HG02938 (cell line): ENCODE results near the gene LRRC9.
"Not testable (repeated sequence)": the region's sequence is repeated elsewhere in the genome, so short reads cannot be mapped to it uniquely, and the experiment has no call there.

Source experiments
- ATAC-seq: cut with Tn5 transposase; IDR thresholded peaks from one replicate; pipeline ENCODE4 v1.9.1; 2021; ENCODE audit warnings: mild to moderate bottlenecking, moderate library complexity; ENCODE audit not compliant: unreplicated experiment

Gene LRRC9

GRCh38 chr14:59952141-59952540, 32.2 kb downstream of the LRRC9 start:
- ATAC-seq = not testable (repeated sequence)

GRCh38 chr14:59957890-59958289, 37.9 kb downstream of the LRRC9 start:
- not testable (repeated sequence) for ATAC-seq

- ATAC-seq = no peak
Observed at GRCh38 chr14:59959668-59960067, 39.7 kb downstream of the LRRC9 start.

- ATAC-seq = peak; percentile 47
Observed at GRCh38 chr14:59961518-59962062, 41.6 kb downstream of the LRRC9 start.

- ATAC-seq = peak; percentile 7
Observed at GRCh38 chr14:59964251-59965007, 44.5 kb downstream of the LRRC9 start.

GRCh38 chr14:59969319-59969718, 49.4 kb downstream of the LRRC9 start:
- no peak for ATAC-seq

GRCh38 chr14:59981564-59981963, 61.6 kb downstream of the LRRC9 start:
- no peak for ATAC-seq

GRCh38 chr14:59983048-59983447, 63.1 kb downstream of the LRRC9 start:
- no peak for ATAC-seq

- no peak for ATAC-seq
Observed at GRCh38 chr14:59986556-59987059, 66.7 kb downstream of the LRRC9 start.

- ATAC-seq = no peak
Observed at GRCh38 chr14:59997449-59997848, 77.5 kb downstream of the LRRC9 start.

GRCh38 chr14:59997966-59998365, 78.0 kb downstream of the LRRC9 start:
- ATAC-seq = no peak

- no peak for ATAC-seq
Observed at GRCh38 chr14:59998564-59998963, 78.6 kb downstream of the LRRC9 start.

GRCh38 chr14:60002819-60003492, 83.0 kb downstream of the LRRC9 start:
- no peak for ATAC-seq

GRCh38 chr14:60003991-60004390, 84.0 kb downstream of the LRRC9 start:
- no peak for ATAC-seq

- ATAC-seq = no peak
Observed at GRCh38 chr14:60008042-60008441, 88.1 kb downstream of the LRRC9 start.

- ATAC-seq = not testable (repeated sequence)
Observed at GRCh38 chr14:60010263-60010662, 90.3 kb downstream of the LRRC9 start.

GRCh38 chr14:60014402-60014801, 94.5 kb downstream of the LRRC9 start:
- ATAC-seq = no peak

- ATAC-seq = no peak
Observed at GRCh38 chr14:60021619-60022018, 101.7 kb downstream of the LRRC9 start.

- no peak for ATAC-seq
Observed at GRCh38 chr14:60025571-60025970, 105.6 kb downstream of the LRRC9 start.

- no peak for ATAC-seq
Observed at GRCh38 chr14:60035177-60035576, 115.2 kb downstream of the LRRC9 start.

- not testable (repeated sequence) for ATAC-seq
Observed at GRCh38 chr14:60047976-60048375, 128.0 kb downstream of the LRRC9 start.

GRCh38 chr14:60051721-60052221, 131.8 kb downstream of the LRRC9 start:
- ATAC-seq = no peak
